Small intestine (tissue), 7 donors: Measurements from ENCODE around the gene DENND5A. TPM values are rescaled to one million over a fixed set of nuclear protein-coding genes. Genes with fewer than 3 reads are reported as not detected.
"Not testable (repeated sequence)": the region's sequence is repeated elsewhere in the genome, so short reads cannot be mapped to it uniquely, and the experiment has no call there.

Experiments
- DNase-seq, 2 donors: peaks; one replicate each; pipeline versions ENCODE4 v3.0.0 to v3.0.0-alpha.2; 2013
- FAIRE-seq: peaks from 2 replicates; lab custom pipeline; 2012; peaks lifted over from hg19 to GRCh38; lab: Jason Lieb, UNC
- H3K27ac ChIP-seq, 3 donors: one replicate each; pipeline ENCODE4 v1.5.1; 2013; ENCODE audit warnings: low read length in 2 of 3, mild to moderate bottlenecking in 2 of 3, control low read depth in 1 of 3, inconsistent platforms in 1 of 3, low read depth in 1 of 3, moderate library complexity in 1 of 3
- H3K27me3 ChIP-seq, 3 donors: one replicate each; pipeline ENCODE4 v1.6.1; 2013; ENCODE audit warnings: low read length in 3 of 3, inconsistent platforms in 1 of 3; ENCODE audit not compliant: control insufficient read depth in 3 of 3, insufficient read depth in 3 of 3
- H3K36me3 ChIP-seq, 3 donors: one replicate each; pipeline ENCODE4 v1.6.1; 2013; ENCODE audit warnings: low read length in 3 of 3, inconsistent platforms in 1 of 3, low read depth in 1 of 3, mild to moderate bottlenecking in 1 of 3, moderate library complexity in 1 of 3; ENCODE audit not compliant: control insufficient read depth in 3 of 3, insufficient read depth in 2 of 3
- H3K4me1 ChIP-seq, 3 donors: one replicate each; pipeline ENCODE4 v1.6.1; 2013; ENCODE audit warnings: low read length in 2 of 3, inconsistent platforms in 1 of 3, low read depth in 1 of 3, mild to moderate bottlenecking in 1 of 3, moderate library complexity in 1 of 3; ENCODE audit not compliant: control insufficient read depth in 3 of 3, insufficient read depth in 2 of 3
- H3K4me3 ChIP-seq, 3 donors: one replicate each; pipeline ENCODE4 v1.5.1; 2013; ENCODE audit warnings: low read length in 3 of 3, control low read depth in 1 of 3, inconsistent platforms in 1 of 3, low read depth in 1 of 3, mild to moderate bottlenecking in 1 of 3, moderate library complexity in 1 of 3
- H3K9me3 ChIP-seq, 2 donors: one replicate each; pipeline ENCODE4 v1.6.1; 2013; ENCODE audit warnings: low read depth in 1 of 2, low read length in 1 of 2; ENCODE audit not compliant: control insufficient read depth in 2 of 2, insufficient read depth in 1 of 2
- WGBS, 3 donors: extraction: QIAGEN DNeasy Blood & Tissue Kit; methylation state at CpG; one replicate each; pipeline ENCODE4 v1.1.7; 2013; 5-methylcytosine and 5-hydroxymethylcytosine counted together
- polyA plus RNA-seq, 4 donors: library from polyadenylated mRNA; stranded (reverse) in 3 of 4; unstranded in 1 of 4; fragments of 200-250 nt in 3 of 4; fragments of 120-200 nt in 1 of 4; gene quantifications; one replicate each; pipeline versions ENCODE4 v1.2.1 to v1.2.3, GENCODE V29; 2013
- donor health status: healthy with polysubstance abuse.
- donor health status: control.
- donor health status: control.
- donor health status: Bipolar disorder and iron deficiency.
- donor health status: healthy.

Gene DENND5A
- polyA plus RNA-seq, 4 donors = 0.89 to 17.7 (median 11.0) TPM

- no peaks in the 10 kb centered on the region for H3K36me3 ChIP-seq
- H3K9me3 ChIP-seq = no peaks in the 10 kb centered on the region
- peaks cover 0 to 3% (median 0%) of the 10 kb centered on the region in 3 donors for H3K27me3 ChIP-seq
- FAIRE-seq (no peak), DNase-seq (no peak)
- H3K4me3 ChIP-seq = no peak overlapping the region
- H3K4me1 ChIP-seq = peaks cover 0 to 8% (median 0%) of the 10 kb centered on the region in 3 donors
- H3K27ac ChIP-seq = no peak overlapping the region
- WGBS, 3 donors = 83 to 95% (median 94%) methylated on average over 2 of the region's 2 CpGs
Measured at GRCh38 chr11:9269492-9270013, 4.4 kb upstream of the DENND5A start.

GRCh38 chr11:9267680-9268079 lies 2.5 kb upstream of the DENND5A start:
- Histone ChIP-seq H3K4me1 (peaks cover 0 to 7% (median 0%) of the 10 kb centered on the region in 3 donors), H3K4me3 (no peak overlapping the region), H3K9me3 (no peaks in the 10 kb centered on the region), H3K27me3 (peaks cover 0 to 3% (median 0%) of the 10 kb centered on the region in 3 donors), H3K27ac (no peak overlapping the region), H3K36me3 (no peaks in the 10 kb centered on the region)
- no peak for FAIRE-seq
- DNase-seq = no peak
- WGBS, 3 donors = 83 to 90% (median 88%) methylated on average over 4 of the region's 4 CpGs

- FAIRE-seq (no peak), DNase-seq (no peak)
- Histone ChIP-seq H3K36me3 (no peaks in the 10 kb centered on the region), H3K4me3 (no peak overlapping the region), H3K27ac (no peak overlapping the region), H3K9me3 (no peaks in the 10 kb centered on the region), H3K4me1 (peaks cover 0 to 7% (median 0%) of the 10 kb centered on the region in 3 donors), H3K27me3 (peaks cover 0 to 3% (median 0%) of the 10 kb centered on the region in 3 donors)
- 86 to 92% (median 92%) methylated on average over 8 of the region's 8 CpGs for WGBS, 3 donors
Measured at GRCh38 chr11:9266926-9267325, 1.8 kb upstream of the DENND5A start.

GRCh38 chr11:9266132-9266736 lies 1.1 kb upstream of the DENND5A start:
- WGBS, 3 donors = 71 to 83% (median 74%) methylated on average over 13 of the region's 13 CpGs
- peak overlapping the region in 1 of 3 donors; percentile 73 for H3K4me3 ChIP-seq
- no peaks in the 10 kb centered on the region for H3K9me3 ChIP-seq
- H3K4me1 ChIP-seq = peaks cover 0 to 7% (median 0%) of the 10 kb centered on the region in 3 donors
- peaks cover 0 to 3% (median 0%) of the 10 kb centered on the region in 3 donors for H3K27me3 ChIP-seq
- no peak for FAIRE-seq
- no peak overlapping the region for H3K27ac ChIP-seq
- DNase-seq = peak in 1 of 2 donors; percentile 48
- no peaks in the 10 kb centered on the region for H3K36me3 ChIP-seq

- 0 to 1% (median 0%) methylated on average over 37 to 76 of the region's 76 CpGs for whole genome bisulfite sequencing, 3 donors
- peak overlapping the region; percentile 68 to 85 (median 85) for H3K4me3 ChIP-seq
- H3K27me3 ChIP-seq = peaks cover 0 to 3% (median 0%) of the 10 kb centered on the region in 3 donors
- H3K9me3 ChIP-seq = no peaks in the 10 kb centered on the region
- DNase-seq (peak; percentile 29 to 71), FAIRE-seq (no peak)
- H3K4me1 ChIP-seq = peaks cover 0 to 7% (median 0%) of the 10 kb centered on the region in 3 donors
- H3K27ac ChIP-seq = peak overlapping the region; percentile 39 to 92 (median 85)
- H3K36me3 ChIP-seq = no peaks in the 10 kb centered on the region
Measured at GRCh38 chr11:9264316-9265210, 587 bp downstream of the DENND5A start.

GRCh38 chr11:9263840-9264315 lies 1.3 kb downstream of the DENND5A start:
- WGBS, 3 donors = 14 to 19% (median 16%) methylated on average over 8 of the region's 9 CpGs
- Histone ChIP-seq H3K9me3 (no peaks in the 10 kb centered on the region), H3K36me3 (no peaks in the 10 kb centered on the region), H3K27ac (peak overlapping the region; percentile 32 to 92 (median 85)), H3K4me1 (peaks cover 0 to 7% (median 0%) of the 10 kb centered on the region in 3 donors), H3K27me3 (peaks cover 0 to 3% (median 0%) of the 10 kb centered on the region in 3 donors), H3K4me3 (peak overlapping the region; percentile 68 to 85 (median 85))
- DNase-seq = no peak
- FAIRE-seq = no peak

GRCh38 chr11:9260838-9261146 lies 4.4 kb downstream of the DENND5A start:
- not testable (repeated sequence) for H3K36me3 ChIP-seq, H3K9me3 ChIP-seq, H3K27ac ChIP-seq, DNase-seq, H3K27me3 ChIP-seq, H3K4me1 ChIP-seq, FAIRE-seq, H3K4me3 ChIP-seq
- WGBS, 3 donors = 50 to 57% (median 51%) methylated on average over 2 of the region's 2 CpGs
